Non-pigmented ciliary epithelial cell (primary cell): ENCODE results near the gene FBN2.
"Not testable (repeated sequence)": the region's sequence is repeated elsewhere in the genome, so short reads cannot be mapped to it uniquely, and the experiment has no call there.

Source experiments
- DNase-seq: peaks from one replicate; pipeline ENCODE4 v3.0.0-alpha.2; 2010; ENCODE audit warnings: low read depth

The FBN2 gene

DNA sequence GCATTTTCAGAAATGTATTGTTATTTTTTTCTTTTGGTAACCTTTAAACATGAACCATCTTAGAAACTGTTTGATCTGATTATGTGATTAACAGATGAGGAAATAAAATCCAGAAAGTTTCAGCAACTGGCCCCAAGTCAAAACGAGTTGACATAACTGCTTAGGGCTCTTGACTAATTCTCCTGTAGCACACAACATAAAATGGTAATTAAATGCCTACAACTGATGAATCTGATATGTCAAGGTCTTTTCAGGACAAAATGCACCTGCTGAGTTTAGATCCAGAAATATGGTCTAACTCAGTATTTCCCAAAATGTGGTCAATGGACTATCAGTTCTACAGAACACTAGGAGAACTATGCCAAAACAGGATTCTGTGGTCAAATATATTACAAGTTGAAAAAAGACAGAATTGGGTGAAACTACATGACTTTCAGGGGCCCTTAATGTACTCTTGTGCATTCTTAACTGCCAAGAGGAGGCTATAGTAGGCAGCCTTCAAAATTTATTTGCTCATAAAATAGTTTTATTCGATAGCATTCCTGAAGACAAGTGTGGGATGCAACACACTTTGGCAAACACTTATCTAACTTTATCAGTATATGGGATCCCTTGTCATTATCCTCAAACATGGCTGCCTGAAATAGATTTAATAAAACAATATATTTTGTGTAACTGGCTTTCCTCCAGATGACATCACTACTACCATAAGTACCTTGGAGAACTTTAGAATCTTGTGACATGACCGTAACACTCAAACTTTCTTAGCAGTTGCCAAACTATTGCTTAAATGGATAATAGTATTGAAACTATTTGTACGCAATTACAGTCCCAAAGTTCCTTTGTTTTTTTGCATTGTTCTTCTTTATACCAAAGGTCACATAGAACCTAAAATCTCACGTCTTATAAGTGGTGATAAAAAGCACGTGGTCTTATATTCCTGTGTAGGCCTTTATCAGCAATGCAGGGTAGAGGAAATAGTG lies 59.4 kb downstream of the FBN2 start:
- DNase-seq: no peak

DNA sequence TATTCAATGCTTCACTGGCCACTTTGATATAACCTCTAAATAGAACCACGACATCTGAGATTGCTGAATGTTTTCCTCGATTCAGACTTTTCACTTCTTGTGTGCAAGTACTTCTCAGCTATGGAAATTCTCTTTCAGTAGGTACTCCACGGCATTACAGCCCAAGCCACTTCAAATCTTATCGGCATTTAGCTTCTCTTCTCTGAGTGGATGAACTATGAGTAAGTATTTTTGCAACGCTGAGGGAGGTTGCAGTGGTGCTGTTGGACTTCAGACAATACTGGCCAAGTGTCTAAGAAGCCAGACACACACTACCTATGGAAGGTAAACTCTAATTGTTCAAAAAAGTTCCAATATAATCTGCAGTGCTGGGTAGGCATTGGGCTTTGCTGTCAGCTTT lies 60.1 kb downstream of the FBN2 start:
- DNase-seq: no peak

DNA sequence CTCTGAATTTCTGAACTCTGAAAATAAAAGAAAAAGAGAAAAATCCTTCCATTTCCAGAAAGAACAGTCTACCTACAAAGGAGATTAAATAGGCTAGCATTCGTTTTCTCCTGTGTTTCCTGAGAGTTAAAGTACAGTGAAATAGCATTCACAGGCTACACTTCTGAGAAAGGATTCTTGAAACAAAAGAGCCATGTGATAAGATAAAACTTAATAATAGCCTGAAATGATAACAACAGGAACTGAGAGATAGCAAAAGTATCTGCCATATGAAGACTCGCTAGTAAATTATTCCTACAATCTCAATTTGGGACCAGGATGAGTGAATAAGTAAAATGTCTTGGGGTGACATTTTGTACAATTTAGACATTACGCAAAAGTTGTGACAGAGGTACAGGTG lies 62.4 kb downstream of the FBN2 start:
- no peak for DNase-seq

DNA sequence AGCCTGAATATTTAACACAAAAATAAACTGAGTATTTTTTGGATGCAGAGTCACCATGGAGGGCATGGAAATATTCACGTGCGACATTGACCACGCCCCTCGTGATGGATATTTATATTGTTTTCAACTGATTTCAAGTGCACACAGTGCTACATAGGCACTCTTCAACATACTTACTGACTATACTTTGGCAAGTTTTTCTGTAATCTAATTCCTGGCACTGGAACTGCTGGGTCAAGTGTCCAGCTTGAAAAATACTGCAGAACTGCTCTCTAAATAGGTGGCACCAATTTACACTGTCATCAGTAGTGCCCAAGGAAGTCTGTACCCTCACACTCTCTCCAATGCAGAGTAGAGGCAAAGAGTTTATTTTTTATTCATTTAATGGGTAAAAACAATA lies 65.1 kb downstream of the FBN2 start:
- no peak for DNase-seq

DNA sequence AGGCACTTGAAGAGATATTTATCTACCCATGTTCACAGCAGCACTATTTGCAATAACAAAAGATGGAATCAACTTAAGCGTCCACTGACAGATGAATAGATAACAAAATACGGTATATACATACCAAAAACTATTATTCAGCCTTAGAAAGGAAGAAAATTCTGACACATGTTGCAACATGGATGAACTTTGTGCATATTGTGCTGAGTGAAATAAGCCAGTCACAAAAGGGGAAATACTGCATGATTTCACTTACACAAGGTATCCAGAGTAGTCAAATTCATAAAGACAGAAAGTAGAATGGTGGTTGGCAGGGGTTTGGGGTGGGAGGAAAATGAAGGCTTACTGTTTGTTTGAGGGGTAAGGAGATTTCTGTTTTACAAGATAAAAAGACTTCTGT lies 66.0 kb downstream of the FBN2 start:
- no peak for DNase-seq

DNA sequence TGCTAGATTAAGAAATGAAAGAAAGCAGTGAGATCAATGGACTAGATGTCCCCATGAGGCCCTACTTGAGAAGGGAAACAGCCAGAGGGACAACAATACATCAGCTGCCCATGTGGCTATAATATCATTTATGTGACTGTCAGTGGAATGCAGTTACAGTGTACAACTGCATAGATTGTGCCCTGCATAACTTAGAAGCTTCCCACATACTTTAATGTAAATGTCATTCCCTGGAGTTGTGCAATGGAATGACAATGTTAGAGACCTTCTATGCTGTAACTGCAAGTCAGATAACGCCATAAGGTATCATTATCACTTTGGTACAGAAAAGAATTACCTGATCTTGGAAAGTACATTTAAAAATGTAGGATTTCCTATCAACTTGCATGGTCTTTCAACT lies 67.4 kb downstream of the FBN2 start:
- DNase-seq: peak; percentile 34

DNA sequence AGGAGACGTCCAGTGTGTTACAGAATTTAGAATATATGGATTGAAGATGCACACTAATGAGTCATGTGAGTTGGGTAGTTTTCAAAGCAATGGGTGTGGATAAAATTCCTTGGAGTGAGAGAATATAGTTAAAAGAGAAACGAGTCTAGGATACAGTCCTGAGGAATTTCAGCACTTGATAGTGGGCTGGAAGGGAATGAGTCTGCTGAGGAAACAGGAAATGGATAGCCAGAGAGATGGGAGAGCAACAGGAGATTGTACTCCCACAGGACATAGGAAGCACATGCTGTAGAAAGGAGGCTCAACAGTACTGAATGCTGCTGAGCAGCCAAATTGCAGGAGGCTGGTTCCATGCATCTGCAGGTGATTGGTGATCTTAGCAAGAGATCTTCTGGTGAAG lies 68.1 kb downstream of the FBN2 start:
- no peak for DNase-seq

DNA sequence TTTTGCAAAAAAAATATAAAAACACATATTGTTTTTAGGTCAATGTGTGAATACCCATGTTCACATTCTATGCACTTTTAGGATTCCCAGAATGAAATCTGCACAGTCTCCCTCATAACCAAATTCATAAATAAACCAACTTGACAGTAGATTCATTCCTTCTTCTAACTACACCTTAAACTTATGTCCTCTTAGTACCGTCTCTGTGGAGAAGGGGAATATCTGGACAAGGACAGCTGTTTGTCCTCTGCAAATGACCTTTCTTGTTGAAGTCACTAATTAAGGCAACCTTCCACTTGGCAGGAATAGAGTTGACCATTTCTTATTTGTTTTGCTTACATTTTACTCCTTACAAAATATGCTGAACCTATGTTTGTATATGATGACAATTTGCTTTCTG lies 71.1 kb downstream of the FBN2 start:
- DNase-seq: no peak

DNA sequence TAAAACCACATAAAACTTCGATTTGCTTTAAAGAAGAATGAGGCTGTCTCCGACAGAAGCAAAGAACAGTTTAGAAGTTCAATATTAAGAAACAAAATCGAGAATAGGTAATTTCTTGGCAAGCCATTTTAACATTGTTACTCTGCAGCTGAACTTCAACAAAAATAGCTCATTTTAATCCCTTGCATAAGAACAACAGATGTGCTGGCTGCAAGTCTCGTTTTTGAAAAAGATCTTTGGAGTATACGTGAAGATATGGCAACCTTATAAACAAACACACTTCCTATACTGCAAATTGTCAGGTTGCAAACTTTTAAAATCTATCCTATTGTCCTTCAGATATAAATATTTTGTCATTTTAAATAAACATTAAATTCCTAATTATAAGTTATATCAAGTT lies 71.5 kb downstream of the FBN2 start:
- DNase-seq: no peak

DNA sequence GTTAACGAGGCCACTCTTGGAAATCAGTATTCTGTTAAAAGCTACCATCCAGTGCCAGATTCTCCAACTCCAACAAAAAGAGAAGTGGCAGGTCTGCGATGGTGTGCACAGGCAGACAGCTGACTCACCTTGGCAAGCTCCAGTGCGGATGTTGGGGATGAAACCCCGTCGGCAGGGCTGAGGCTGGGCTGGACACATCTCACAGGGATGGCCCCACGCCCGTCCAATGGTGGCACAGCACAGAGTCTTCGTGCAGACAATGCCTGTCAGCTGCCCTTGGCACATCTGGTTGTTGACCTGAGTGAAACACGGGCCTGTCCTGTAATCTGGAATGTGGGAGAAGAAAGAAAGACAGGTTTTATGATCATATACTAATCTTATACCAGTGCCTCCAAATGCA lies 73.4 kb downstream of the FBN2 start:
- DNase-seq: no peak

DNA sequence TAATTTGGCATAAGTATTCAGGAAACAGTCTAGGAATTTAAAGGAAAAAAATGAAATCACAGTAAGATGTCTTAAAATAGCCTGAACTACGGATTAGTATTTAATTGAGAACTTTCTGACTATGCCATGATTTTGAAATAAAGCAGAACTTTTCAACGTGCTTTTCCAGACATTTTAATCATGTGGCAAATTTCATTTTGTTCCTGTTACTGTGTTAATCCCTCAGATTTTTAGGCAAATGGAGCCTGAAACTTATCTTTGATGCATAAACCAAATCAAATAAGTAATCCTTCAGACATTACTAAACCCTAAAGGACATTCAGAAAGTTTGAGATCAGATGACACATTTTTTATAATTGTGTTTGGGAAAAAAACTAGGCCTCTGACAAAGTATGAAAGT lies 75.7 kb downstream of the FBN2 start:
- no peak for DNase-seq

DNA sequence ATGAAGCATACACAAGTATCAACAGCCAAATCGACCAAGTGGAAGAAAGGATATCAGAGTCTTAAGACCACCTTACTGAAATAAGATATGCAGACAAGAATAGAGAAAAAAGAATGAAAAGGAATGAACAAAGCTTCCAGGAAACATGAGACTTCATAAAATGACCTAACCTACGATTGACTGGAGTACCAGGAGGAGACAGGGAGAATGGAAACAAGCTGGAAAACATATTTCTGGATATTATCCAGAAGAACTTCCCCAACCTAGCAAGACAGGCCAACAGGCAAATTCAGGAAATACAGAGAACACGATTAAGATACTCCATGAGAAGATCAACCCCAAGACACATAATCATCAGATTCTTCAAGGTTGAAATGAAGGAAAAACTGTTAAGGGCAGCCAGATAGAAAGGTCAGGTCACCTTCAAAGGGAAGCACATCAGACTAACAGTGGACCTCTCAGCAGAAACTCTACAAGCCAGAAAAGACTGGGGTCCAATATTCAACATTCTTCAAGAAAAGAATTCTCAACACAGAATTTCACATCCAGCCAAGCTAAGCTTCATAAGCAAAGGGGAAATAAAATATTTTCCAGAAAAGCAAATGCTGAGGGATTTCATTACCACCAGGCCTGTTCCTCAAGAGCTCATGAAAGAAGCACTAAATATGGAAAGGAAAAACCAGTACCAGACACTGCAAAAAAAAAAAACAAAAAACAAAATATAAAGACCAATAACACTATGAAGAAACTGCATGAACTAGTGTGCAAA lies 80.7 kb downstream of the FBN2 start:
- DNase-seq: not testable (repeated sequence)

DNA sequence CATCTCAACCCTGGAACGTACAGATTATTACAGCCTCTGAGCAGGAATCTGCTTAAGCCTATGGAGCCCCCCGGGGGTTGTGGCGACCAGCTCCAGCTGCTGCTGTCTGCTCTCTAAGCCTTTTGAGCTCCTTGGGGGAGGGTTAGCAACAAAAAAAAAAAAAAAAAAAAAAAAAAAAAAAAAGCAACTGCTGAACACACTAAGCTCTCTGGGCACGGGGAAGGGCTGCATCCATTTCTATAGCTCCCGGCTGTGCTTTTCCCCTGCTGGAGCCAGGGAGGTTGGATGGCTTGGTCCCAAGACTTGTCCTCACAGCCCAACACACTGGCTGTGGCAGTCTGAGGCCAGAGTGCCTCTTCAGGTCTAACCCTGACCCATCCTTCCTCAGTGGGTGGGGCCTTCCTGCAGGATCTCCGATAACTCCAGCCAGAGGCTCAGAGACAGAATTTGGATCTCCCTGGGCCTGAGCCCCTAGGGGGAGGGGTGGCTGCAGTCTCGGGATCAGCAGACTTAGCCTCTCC lies 82.1 kb downstream of the FBN2 start:
- DNase-seq: no peak

DNA sequence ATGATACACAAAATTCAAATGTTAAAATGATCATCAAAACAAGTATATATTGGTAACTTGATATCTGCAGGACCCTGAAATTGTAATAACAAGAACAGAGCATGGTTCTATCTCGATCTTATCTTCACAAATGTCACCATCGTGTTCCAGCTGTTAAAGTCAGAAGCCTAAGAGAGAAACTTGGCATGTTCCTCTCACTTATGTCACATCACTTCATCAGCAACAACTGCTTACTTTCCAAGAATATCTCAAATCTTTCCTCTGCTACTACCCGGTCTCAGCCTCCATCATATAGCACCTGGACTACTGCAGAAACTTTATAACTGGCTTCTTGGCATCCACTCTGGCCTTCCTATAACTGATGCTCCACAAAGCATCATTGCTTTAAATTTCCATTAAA lies 84.9 kb downstream of the FBN2 start:
- DNase-seq: no peak

DNA sequence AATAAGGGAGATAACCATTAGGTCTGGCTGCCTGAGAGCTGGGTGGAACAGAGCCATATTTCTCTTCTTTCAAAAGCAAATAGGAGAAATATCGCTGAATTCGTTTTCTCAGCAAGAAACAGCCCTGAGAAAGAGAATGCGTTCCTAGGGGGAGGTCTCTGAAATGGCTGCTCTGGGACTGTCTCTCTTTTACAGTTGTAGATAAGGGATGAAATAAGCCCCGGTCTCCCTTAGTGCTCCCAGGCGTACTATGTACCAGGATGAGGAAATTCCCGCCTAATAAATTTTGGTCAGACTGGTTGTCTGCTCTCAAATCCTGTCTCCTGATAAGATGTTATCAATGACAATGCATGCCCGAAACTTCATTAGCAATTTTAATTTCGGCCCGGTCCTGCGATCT lies 90.8 kb downstream of the FBN2 start:
- DNase-seq: not testable (repeated sequence)

DNA sequence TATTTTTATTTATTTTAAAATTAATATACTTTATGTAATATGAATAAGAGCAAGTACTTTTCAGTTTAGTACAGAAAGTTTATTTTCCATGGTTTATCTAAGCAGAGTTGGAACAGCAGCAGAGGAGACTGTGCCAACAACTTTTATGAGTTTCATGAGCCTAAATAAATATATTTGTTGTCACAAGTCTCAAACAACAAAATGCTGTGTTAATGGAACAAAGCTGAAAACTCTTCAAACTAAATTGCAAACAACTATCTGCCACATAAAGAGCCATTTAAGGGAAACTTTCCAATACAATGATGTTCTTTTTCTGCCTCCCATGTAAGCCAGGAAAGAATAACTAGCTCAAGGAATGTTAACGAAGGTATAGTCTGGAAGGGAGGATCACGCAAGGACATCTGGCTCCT lies 96.1 kb downstream of the FBN2 start:
- no peak for DNase-seq

DNA sequence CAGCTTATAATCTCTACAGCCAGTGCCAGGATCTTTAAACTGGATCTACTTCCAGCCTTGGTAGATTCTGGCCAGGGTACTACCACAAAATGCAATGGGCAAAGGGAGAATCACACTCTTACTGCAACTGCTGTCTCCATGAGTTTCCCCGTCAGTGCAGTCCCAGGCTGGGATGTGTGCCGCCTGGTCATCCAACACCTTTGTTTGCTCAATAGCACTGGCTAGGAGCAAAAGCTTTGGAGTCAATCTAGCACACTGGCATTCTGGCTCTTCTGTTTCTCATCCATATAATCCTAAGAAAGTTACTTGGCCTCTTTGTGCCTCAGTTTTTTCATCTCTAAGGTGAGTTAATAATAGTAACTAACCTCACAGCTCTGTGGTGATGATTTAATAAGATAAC lies 96.9 kb downstream of the FBN2 start:
- DNase-seq: no peak

DNA sequence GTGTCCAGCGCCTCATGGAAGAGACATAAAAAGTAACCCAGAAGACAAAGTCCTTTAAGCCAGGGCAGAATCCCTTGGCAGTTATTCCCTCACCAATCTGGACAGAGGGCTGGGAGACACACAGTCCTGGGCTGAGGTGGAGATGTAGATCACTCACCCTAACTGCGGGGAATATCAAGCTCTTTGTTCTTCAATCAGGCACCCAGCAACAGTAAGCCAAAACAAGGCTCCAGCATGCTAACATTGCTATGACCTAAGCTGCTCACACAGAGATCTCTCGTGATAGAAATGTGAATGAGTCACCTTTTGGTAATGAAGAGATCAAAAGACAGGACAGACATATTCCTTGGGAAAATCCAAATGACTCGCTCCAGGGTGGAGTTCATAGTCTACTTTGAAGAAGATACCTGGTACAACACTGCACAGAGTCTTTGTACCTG lies 101.3 kb downstream of the FBN2 start:
- peak; percentile 65 for DNase-seq

DNA sequence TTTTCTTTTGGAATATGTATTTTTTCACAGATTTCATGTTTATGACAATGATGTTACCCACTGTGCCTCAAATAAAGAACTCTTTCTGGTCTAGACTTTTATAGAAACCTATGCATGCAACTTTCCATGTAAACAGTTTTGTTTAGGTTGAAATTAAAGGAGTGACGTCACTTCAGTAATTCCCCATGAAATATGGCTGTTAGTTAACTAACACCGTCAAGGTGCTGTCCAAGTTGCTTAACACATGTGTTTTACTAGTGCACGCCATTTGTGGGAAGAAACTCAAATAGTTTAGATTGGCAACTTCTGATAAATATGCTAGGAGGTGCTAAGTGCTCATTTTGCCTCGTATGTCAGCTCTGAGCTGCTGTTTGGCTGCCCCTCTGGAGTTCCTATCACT lies 102.2 kb downstream of the FBN2 start:
- no peak for DNase-seq

DNA sequence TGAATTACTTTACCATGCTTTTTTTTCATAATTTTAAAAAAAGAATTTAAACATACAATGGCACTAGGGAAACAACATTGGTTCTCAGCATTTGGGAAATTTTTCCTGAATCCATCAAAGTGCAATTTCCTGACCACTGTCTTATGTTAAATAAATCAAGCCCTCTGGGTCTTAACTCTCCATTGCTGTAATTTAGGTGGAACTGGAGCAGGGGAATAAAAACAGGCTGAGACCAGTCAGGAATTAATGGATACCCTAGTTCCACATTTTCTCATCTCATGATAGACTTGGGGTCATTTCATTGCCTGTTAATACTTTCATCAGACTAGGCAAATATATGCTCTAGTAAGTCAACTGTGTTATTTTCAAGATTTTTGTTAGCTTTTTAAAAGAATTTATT lies 103.1 kb downstream of the FBN2 start:
- no peak for DNase-seq

DNA sequence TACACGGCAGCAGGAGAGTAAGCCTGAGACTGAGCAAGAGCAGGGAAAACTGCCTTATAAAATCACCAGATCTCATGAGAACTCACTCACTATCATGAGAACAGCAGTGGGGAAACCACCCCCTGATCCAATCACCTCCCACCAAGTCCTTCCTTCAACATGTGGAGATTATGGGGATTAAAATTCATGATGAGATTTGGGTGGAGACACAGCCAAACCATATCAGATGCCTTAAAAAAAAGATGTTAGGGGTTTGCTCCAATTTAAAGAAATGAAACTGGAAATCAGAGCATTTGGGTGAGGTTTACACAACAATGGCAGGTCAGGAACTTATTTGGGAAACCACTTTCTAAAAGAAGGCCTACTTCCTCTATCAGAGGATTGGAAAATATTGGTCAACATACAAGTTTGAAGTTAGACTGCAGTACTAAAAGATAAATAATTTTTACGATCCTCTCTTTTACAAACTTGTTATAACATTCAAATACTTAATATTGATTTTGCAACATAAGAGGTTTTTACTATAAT lies 105.1 kb downstream of the FBN2 start:
- DNase-seq: no peak

DNA sequence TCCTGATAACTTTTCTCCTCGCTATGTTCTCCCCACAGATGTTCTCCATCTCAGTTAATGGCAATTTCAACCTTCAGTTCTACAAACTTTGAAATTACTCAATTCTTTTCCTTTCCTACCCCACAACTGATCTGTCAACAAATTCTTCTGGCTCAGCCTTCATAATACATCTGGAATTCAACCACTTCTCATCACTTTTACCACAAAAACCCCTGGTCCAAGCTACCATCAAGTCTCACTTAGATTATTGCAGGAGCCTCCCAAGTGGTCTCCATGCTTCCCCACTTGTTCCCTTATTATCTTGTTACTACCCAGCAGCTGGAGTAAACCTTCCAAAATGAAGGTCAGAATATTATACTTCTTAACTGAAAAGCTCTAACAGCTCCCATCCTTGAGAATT lies 110.1 kb downstream of the FBN2 start:
- DNase-seq: no peak

DNA sequence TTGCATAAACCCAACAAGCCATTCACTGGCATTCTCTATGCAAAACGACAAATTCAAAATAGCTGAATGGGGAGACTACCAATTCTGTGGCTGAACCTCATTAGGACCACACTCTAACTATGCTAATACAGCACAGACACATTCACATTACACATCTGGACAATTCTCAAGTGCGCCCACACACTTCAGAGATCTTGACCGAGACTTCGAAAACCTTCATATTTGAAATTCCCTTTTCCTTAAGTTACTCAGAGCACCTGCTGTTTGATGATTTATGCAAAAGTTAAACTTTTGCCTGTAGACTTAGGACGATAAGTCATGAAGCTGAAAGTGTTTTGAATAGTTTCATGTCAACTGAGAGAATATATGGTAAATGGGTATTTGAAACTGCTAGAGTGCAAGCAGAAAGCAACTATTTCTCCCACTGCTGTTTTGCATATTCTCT lies 111.9 kb downstream of the FBN2 start:
- no peak for DNase-seq
